K562 (cell line): ENCODE data around the gene RGN.

Experiments
- NRF1 ChIP-seq, 2 experiments: fragments of 450-650 bp; IDR thresholded peaks in 1 of 2; conservative IDR thresholded peaks in 1 of 2; 2 replicates each; pipeline ENCODE4 v1.6.1; 2014; ENCODE audit warnings: mild to moderate bottlenecking in 2 of 2
- ZNF589 ChIP-seq: fragments of 200-800 bp; sonication (Bioruptor generic); IDR thresholded peaks from 2 replicates; pipeline ENCODE4 v1.6.1; 2016; ENCODE audit warnings: low read depth, missing genetic modification characterization, missing compliant biosample characterization

DNA sequence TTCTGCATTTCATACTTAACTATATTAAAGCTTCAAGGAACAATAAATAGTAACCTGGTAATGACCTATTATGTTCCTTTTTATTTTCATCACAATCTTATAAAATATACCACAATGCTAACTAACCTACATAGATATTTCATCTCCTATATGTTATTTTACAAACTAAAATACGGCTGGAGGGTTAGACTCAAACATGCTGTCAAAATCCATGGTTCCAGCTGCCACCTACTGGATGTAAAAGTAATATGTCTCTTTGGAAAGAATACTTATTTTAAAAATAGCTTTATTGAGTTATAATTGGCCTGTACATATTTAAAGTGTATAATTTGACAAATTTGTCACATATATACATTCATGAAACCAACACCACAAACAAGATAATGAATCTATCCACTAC is 15.0 kb downstream of the RGN start:
- TF ChIP-seq NRF1 (conservative IDR thresholded peaks at IDR 0.05 in 1 of 2, IDR thresholded peaks at IDR 0.05 in 1 of 2) (no peak), ZNF589 (no peak)
